ENCODE data around the gene CNN2. TPM values are rescaled to one million over a fixed set of nuclear protein-coding genes. Genes with fewer than 3 reads are reported as not detected.
"Not testable (repeated sequence)": the region's sequence is repeated elsewhere in the genome, so short reads cannot be mapped to it uniquely, and the experiment has no call there.

The CNN2 gene
- total RNA-seq, 2 experiments from 2014 or later = 295 to 296 TPM

DNA sequence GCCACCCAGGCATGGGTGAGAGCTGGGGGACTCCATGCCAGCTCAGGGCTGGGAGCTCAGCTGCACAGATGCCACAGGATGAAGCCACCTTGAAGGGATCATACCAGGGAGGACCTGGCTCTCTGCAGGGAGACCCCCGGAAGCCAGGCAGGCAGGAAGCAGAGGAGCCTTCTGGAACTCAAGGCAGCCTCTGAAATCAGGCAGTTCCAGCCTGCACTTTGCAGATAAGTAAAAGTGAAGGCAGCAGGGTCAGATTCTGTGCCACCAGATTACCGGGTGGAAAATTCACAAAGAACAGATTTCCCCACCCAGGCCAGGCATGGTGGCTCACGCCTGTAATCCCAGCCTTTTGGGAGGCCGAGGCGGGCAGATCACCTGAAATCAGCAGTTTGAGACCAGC lies 8.0 kb upstream of the CNN2 start:
- ATAC-seq = no peak
- Mint-ChIP-seq H3K9me3 (ENCODE audit: low read depth) (no peaks in the 10 kb centered on the region), H3K36me3 (peaks cover 8% of the 10 kb centered on the region), H3K4me1 (peaks cover 48% of the 10 kb centered on the region), H3K27ac (peak overlapping the region; percentile 70), H3K27me3 (no peaks in the 10 kb centered on the region), H3K4me3 (peak overlapping the region; percentile 94)
- DNase-seq = no peak
- CTCF ChIA-PET = interaction anchor here (0.7 to 1.4 kb wide), 4 partner anchors 9 to 155 kb away, joined by 3 to 5 read pairs (median 4); no protein-coding TSS in a partner anchor

- DNase-seq = no peak
- H3K36me3 Mint-ChIP-seq = peaks cover 8% of the 10 kb centered on the region
- CTCF ChIA-PET = interaction anchor here (0.7 to 1.7 kb wide), 8 partner anchors 8 to 225 kb away, joined by 3 to 5 read pairs (median 4); partner anchors contain the start of gene ABCA7
- peaks cover 48% of the 10 kb centered on the region for H3K4me1 Mint-ChIP-seq
- H3K27me3 Mint-ChIP-seq = no peaks in the 10 kb centered on the region
- no peak for ATAC-seq
- H3K4me3 Mint-ChIP-seq = peak overlapping the region; percentile 94
- H3K9me3 Mint-ChIP-seq (ENCODE audit: low read depth) = no peaks in the 10 kb centered on the region
- H3K27ac Mint-ChIP-seq = peak overlapping the region; percentile 54
Measured at GRCh38 chr19:1018932-1019615, 7.3 kb upstream of the CNN2 start.

DNA sequence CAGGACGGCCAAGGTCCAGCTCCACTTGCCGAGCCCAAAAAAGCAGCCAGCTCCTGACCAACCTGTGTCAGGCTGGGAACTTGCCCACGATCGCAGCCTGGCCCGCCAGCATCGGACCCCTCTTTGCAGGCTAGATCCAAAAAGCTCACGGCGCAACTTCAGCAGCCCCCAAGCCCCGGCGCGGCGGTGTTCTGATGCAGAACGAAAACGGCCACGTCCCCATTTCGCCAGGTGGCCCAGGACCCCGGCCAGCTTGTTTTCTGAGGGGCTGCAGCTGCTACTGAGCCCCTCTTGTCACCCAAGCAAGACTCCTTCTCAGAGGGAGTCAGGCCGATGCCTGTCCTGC lies 6.8 kb upstream of the CNN2 start:
- Mint-ChIP-seq H3K4me3 (peak overlapping the region; percentile 94), H3K27ac (peak overlapping the region; percentile 91), H3K9me3 (ENCODE audit: low read depth) (no peaks in the 10 kb centered on the region), H3K4me1 (peaks cover 48% of the 10 kb centered on the region), H3K27me3 (no peaks in the 10 kb centered on the region), H3K36me3 (peaks cover 8% of the 10 kb centered on the region)
- ATAC-seq (no peak), DNase-seq (no peak)
- CTCF ChIA-PET = interaction anchor here (0.9 to 1.7 kb wide), 9 partner anchors 9 to 225 kb away, joined by 3 to 5 read pairs (median 4); partner anchors contain the start of gene ABCA7

GRCh38 chr19:1019980-1020867 lies 6.2 kb upstream of the CNN2 start:
- H3K36me3 Mint-ChIP-seq = peaks cover 8% of the 10 kb centered on the region
- no peak for ATAC-seq

DNA sequence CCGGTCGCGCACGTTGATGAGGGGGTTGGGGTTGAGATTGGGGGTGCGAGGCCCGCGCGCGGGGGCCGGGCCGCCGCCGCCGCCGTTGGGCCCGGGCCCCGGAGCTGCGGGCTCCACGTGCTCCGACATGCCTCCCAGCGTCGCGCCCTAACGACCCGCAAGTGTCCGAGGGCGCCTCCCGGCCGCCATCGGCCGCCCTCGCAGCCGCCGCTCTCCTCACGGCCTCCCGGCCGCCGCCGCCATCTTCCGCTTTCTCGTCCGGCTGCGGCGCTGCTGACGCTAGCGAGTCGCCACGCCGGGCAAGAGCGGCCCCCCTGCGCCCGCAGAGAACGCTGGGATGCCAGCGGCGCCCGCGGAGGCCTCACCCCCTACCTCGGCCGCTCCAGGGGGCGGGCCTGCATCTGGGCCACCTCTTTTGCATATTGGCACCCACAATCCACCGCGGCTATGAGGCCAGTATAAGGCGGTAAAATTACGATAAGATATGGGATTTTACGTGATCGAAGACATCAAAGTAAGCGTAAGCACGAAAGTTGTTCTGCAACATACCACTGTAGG lies 5.5 kb upstream of the CNN2 start, which contains the start of gene TMEM259:
Gene TMEM259 (minus strand): TSS at position 256 of the 558 bp plus-strand sequence. CDS start 127 bp downstream, at position 129.
- Mint-ChIP-seq H3K36me3 (peaks cover 8% of the 10 kb centered on the region), H3K27me3 (no peaks in the 10 kb centered on the region), H3K4me3 (peak within 1 kb of the TSS; percentile 94), H3K27ac (peak within 1 kb of the TSS; percentile 99), H3K9me3 (ENCODE audit: low read depth) (no peaks in the 10 kb centered on the region), H3K4me1 (peaks cover 51% of the 10 kb centered on the region)
- peak; percentile 98 for DNase-seq
- CTCF ChIA-PET = interaction anchor here (0.8 to 1.9 kb wide), 8 partner anchors 10 to 223 kb away, joined by 3 to 6 read pairs (median 4); partner anchors contain the start of gene ABCA7
- ATAC-seq = peak; percentile 87

More at GRCh38 chr19:1019980-1020867, 6.2 kb upstream of the CNN2 start:
- no peaks in the 10 kb centered on the region for H3K9me3 Mint-ChIP-seq (ENCODE audit: low read depth)
- H3K27ac Mint-ChIP-seq = peak overlapping the region; percentile 91
- peaks cover 49% of the 10 kb centered on the region for H3K4me1 Mint-ChIP-seq
- H3K27me3 Mint-ChIP-seq = no peaks in the 10 kb centered on the region
- CTCF ChIA-PET = interaction anchor here (0.9 to 1.9 kb wide), 9 partner anchors 9 to 224 kb away, joined by 3 to 6 read pairs (median 4); partner anchors contain the start of gene ABCA7
- peak overlapping the region; percentile 94 for H3K4me3 Mint-ChIP-seq
- DNase-seq = peak; percentile 62

- H3K4me1 Mint-ChIP-seq = peaks cover 28% of the 10 kb centered on the region
- not testable (repeated sequence) for H3K36me3 Mint-ChIP-seq; H3K27me3 Mint-ChIP-seq; H3K4me3 Mint-ChIP-seq; ATAC-seq; H3K27ac Mint-ChIP-seq; H3K9me3 Mint-ChIP-seq (ENCODE audit: low read depth); DNase-seq
- CTCF ChIA-PET = interaction anchor here (0.8 to 8.5 kb wide), 2 partner anchors 16 to 101 kb away, joined by 4 to 76 read pairs; partner anchors contain the start of gene ABCA7
Measured at GRCh38 chr19:1023883-1024188, 2.6 kb upstream of the CNN2 start.

- not testable (repeated sequence) for H3K36me3 Mint-ChIP-seq; ATAC-seq; H3K27me3 Mint-ChIP-seq; H3K9me3 Mint-ChIP-seq (ENCODE audit: low read depth); H3K27ac Mint-ChIP-seq; H3K4me3 Mint-ChIP-seq; DNase-seq
- peaks cover 25% of the 10 kb centered on the region for H3K4me1 Mint-ChIP-seq
- CTCF ChIA-PET = interaction anchor here (1.3 to 8.5 kb wide), 3 partner anchors 14 to 64 kb away, joined by 3 to 76 read pairs (median 16); partner anchors contain the start of genes ABCA7 and WDR18
Measured at GRCh38 chr19:1025080-1025479, 1.3 kb upstream of the CNN2 start.

DNA sequence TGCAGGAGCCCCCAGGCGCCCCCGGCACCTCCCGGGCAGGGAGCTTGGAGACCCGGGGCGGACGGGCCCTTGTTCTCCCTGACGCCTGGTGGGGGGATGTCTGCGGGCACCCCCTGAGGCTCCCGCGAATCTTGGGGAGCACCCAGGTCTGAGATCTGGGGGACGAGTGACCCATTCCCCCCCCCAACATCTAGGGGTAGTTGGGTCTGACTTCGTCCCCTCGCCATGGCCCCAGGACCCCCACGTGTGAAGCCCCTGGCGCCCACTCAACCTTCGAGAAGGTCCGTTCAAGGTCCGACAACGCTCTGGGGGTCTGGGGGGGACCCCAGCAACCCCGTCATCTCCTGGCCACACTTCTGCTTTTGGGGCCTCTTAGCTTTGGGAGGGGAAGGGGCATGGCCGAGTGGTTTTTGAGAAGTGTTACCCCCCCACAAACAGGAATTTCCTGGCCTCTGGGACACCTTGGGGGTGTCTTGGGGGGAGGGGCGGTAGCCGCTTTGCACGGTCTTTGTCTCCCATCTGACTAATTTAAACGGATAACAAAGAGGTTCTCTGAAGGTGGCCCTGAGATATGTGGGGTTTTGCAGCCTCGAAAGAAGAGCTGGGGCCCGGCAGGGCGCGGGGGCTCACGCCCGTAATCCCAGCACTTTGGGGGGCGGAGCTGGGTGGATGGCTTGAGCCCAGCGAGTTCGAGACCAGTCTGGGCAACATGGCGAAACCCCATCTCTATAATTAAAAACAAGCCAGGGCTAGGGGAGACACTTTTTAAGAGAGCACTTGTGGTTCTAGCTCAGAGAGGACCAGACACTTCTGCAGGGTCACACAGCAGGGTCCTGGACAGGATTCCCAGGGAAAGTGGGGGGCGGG lies 608 bp downstream of the CNN2 start:
- Mint-ChIP-seq H3K4me3 (peak overlapping the region; percentile 91), H3K27me3 (no peaks in the 10 kb centered on the region), H3K27ac (peak overlapping the region; percentile 90), H3K4me1 (peaks cover 25% of the 10 kb centered on the region), H3K36me3 (peaks cover 10% of the 10 kb centered on the region), H3K9me3 (ENCODE audit: low read depth) (no peaks in the 10 kb centered on the region)
- DNase-seq (peak; percentile 64), ATAC-seq (peak; percentile 11)
- CTCF ChIA-PET = interaction anchor here (0.6 to 8.5 kb wide), 16 partner anchors 8 to 239 kb away, joined by 3 to 76 read pairs (median 4); partner anchors contain the start of genes ABCA7 and ARHGAP45

- Mint-ChIP-seq H3K36me3 (peaks cover 16% of the 10 kb centered on the region), H3K9me3 (ENCODE audit: low read depth) (no peaks in the 10 kb centered on the region), H3K4me3 (peak overlapping the region; percentile 91), H3K4me1 (peaks cover 28% of the 10 kb centered on the region), H3K27ac (peak overlapping the region; percentile 90), H3K27me3 (no peaks in the 10 kb centered on the region)
- ATAC-seq = peak; percentile 28
- CTCF ChIA-PET = interaction anchor here (0.6 to 8.5 kb wide), 13 partner anchors 9 to 239 kb away, joined by 3 to 76 read pairs (median 4); partner anchors contain the start of genes ABCA7 and ARHGAP45
- no peak for DNase-seq
Measured at GRCh38 chr19:1027650-1028061, 1.2 kb downstream of the CNN2 start.

DNA sequence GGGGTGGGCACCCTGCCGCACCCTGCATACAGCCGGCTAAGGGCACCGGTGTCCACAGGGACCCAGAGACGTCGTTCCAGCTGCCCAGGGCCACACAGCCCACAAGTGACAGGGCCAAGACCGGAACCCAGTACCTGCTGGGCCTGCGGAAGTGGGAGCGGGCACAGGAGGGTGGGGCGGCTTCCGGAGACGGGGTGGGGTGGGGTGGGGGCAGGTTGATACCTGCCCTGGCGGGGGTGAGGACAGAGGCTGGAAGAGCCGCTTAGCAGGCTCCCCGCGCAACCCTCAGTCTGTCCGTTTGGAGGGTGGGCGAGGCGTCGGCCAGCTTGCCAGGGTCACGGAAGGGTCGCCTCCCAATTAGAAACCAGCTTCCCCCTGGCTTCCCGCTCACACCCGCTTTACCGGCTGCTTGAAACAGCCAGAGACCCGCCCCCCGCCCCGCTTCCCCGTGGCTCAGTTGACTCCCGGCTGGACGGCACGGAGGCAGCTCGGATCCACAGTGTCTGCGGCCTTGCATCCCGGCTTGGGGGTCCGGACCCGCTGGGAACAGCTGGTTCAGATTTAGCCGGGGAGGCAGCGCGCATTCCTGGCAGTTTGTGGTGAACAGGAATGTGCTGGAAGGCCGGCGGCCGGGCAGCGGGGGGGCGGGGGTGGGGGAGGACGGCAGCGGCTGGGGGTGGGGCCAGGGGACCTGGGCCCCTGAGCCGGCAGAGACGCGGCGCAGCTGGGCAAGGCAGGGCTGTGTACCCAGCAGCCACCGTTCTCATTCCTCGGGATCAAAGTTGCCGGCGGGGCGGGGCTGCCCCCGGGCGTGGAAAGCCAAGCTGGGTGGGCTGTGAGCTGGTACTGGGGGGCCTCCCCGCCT lies 1.9 kb downstream of the CNN2 start:
- Mint-ChIP-seq H3K36me3 (peaks cover 21% of the 10 kb centered on the region), H3K4me3 (peak overlapping the region; percentile 91), H3K9me3 (ENCODE audit: low read depth) (no peaks in the 10 kb centered on the region), H3K27me3 (no peaks in the 10 kb centered on the region), H3K4me1 (peaks cover 31% of the 10 kb centered on the region), H3K27ac (peak overlapping the region; percentile 81)
- ATAC-seq = peak; percentile 45
- CTCF ChIA-PET = interaction anchor here (0.7 to 8.5 kb wide), 14 partner anchors 8 to 238 kb away, joined by 3 to 76 read pairs (median 4); partner anchors contain the start of genes ABCA7 and ARHGAP45
- DNase-seq = peak; percentile 83

GRCh38 chr19:1032264-1032867 lies 6.0 kb downstream of the CNN2 start:
- DNase-seq (no peak), ATAC-seq (no peak)
- Mint-ChIP-seq H3K4me1 (peaks cover 46% of the 10 kb centered on the region), H3K27me3 (no peaks in the 10 kb centered on the region), H3K9me3 (ENCODE audit: low read depth) (no peaks in the 10 kb centered on the region), H3K4me3 (no peak overlapping the region), H3K36me3 (peaks cover 35% of the 10 kb centered on the region), H3K27ac (no peak overlapping the region)
- CTCF ChIA-PET = interaction anchor here (1.0 to 8.5 kb wide), 4 partner anchors 7 to 45 kb away, joined by 3 to 76 read pairs (median 5); partner anchors contain the start of gene ABCA7

Measured in activated CD8-positive, alpha-beta memory T cell treated with anti-CD3 and anti-CD28 coated beads, Interleukin-2, amount 10 ng/mL, durations not matched to agents 7 days and 5 days (primary cell).